Measurements from ENCODE around the gene TGFB1.
"Not testable (repeated sequence)": the region's sequence is repeated elsewhere in the genome, so short reads cannot be mapped to it uniquely, and the experiment has no call there.

Gene TGFB1

DNA sequence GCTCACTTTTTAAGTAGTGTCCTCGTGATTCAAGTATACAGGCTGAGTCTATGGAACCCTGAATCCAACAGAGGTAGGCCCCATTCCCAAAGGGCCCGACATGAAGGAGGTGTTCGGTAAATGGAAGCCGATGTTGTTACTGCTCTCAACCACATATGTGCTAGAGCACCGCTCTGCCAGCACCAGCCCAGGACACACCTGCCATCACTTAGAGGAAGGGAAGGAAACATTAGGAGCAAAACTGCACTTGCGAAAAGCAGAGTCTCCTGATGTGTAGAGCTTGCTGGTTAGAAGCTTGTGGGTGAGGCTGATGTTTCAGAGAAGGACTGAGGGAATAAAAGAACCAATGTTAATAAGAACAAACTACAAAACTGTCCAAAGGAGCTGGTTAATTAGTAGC is 53.2 kb downstream of the TGFB1 start:
- no peak for DNase-seq (ENCODE audit: low spot score)

DNA sequence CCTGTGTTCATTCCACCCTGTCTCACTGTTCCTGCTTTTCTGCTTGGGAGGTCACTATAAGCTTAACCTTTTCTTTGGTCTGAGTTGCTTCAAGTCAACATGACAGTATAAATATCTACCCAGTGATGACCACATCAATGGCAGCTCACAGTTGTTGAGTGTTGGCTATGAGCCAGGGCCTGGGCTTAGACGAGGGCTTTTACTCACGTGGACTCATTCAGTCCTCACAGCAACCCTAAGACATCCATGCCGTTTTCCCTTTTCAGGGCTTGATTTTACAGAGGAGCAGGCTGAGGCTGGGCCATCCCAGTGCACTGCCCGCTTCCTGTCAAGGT is 54.0 kb downstream of the TGFB1 start:
- peak; percentile 74 for DNase-seq (ENCODE audit: low spot score)

DNA sequence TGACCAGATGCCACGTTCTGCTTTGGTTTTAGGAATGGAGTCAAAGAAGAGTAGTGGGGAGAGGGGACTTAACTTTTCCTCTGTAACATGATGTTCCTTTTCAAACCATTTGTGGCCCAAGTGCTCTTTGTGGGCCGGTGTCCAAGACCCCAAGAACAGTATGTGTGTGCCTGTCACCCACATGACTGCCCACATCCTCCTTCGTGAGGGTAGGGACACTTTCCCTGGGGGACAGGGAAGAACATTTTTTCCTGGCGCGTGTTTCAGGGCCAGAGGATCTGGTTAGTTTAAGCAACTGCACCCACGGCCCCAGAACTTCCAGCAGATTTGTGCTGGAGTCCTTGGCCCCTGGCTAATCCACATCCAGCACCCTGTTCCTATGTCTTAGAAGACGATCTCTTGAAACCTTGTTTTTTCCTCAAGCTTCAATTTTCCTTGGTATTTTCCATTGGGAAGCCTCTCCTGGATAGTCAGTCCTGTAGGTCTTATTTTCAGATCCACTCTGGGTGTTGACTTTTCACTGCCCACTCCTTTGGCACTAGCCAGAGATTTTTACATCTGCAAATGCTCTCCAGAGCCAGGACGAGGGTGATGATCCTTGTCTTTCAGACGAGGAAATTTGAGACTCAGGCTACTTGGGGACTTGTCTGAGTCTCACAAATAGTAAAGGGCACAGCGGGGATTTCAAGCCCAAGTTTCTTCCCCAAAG is 54.5 kb downstream of the TGFB1 start:
- DNase-seq (ENCODE audit: low spot score) = no peak

DNA sequence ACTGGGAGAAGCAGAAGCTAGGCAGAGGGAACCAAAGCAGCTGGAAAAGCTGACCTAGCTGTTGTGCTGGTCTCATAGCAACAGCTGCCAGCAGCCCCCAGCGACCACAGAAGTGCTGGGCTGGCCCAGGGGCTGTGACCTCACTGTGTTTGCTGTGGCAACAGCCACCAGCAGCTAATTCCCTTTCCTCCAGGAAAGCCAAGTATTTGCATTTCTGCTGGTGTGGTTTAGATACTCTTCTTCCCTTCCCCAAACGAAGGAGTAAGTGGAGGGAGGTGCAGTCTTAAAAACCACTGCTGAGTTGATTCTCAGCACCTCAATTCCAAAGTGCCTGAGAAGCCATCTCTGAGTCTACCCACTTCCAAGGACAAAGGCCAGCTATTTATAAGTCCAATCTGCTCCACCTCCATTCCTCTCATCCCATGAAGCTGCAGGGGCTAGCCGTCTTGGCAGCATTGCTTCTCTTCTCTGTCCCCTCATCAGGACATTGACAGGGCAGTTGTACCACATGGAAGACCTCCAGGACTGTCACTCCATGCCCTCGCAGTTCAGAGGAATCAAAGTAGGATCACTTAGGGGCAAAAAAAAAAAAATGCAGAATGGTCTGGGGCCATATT is 55.3 kb downstream of the TGFB1 start:
- DNase-seq (ENCODE audit: low spot score) = peak; percentile 84

DNA sequence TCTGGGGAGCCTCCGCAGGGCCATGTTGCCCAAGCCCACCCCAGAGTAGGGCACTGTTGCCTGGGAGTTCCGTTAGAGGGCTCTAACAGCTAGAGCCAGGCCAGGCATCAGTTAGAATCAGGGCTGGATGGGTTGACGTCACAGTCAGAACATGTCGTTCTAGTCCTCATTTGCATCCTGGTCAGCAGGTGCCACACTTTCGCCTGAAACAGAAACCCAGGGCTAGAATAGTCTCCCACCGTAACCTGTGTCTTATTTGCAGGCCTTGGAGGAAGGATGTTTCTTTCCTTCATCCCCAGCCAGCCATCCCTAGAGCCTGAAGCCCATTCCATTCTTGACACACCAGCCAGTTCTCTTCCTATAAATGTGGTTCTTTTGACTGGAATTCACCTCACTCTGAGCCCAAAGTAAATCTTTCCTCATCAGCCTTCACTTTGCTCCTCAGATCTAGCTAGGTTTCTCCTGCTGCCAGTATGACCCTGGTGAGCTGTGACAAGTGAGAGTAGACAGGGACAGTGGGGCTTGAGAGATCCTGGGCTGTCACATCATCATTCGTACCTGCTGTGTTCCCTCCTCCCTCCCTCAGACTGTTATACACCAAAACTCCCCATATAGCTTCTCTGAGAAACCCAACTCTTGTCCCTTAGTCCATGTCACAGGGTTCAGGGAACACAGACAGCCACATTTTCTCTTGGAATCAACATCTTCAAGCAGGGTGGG is 55.9 kb downstream of the TGFB1 start:
- peak; percentile 46 for DNase-seq (ENCODE audit: low spot score)

DNA sequence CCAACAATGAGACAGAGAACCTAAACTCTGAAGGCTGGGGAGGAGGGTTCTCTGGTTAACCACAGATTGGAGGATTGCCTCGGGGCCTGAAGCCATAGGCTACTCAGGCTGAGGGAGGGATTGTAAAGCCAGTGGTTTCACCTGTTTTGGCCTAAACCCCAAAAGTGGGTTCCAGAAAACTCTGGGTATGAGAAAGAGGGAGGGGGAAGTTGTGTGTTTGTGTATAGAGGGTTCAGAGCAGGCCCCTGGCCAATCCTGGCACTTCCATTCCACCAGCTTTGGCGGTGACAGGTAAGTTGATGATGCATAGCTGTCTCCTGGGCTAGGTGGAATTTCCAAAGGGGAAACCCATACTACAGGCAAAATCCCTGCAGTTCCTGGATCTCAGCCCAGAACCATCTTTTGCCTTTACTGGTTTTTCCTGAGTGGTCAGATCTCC is 57.3 kb downstream of the TGFB1 start:
- DNase-seq (ENCODE audit: low spot score) = no peak

DNA sequence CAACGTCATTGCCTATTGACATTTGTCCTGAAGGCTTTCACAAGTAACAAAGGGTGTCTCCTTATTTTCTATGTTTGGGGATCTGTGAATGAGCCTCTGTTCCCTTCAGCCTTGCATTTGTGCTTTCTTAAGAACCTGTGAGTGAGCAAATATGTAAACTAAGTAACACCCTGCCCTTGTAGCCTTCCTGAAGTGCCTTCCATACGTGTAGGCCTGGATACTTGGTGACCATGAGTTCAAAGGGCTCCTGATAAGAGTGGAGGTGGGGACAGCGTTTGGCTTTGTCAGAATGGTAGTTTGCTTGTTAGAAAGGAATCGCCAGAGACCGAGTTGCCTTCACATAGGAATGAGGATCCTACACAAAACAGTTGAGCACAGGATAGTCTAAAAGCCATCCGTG is 58.2 kb downstream of the TGFB1 start:
- DNase-seq (ENCODE audit: low spot score) = no peak

DNA sequence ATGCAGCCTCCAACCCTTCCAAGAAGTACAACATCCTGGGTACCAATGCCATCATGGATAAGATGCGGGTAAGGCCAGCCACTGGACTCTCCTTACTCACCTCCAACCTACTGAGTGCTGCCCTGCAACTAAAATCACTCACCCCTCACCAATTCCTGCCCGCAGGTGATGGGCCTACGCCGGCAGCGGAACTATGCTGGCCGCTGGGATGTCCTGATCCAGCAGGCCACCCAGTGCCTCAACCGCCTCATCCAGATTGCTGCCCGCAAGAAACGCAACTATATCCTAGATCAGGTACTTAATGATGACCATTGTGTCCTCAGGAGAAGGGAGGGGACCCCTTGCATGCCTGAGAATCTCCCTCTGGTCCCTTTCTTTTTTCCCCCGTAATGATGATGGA is 59.3 kb downstream of the TGFB1 start:
- DNase-seq (ENCODE audit: low spot score) = no peak

DNA sequence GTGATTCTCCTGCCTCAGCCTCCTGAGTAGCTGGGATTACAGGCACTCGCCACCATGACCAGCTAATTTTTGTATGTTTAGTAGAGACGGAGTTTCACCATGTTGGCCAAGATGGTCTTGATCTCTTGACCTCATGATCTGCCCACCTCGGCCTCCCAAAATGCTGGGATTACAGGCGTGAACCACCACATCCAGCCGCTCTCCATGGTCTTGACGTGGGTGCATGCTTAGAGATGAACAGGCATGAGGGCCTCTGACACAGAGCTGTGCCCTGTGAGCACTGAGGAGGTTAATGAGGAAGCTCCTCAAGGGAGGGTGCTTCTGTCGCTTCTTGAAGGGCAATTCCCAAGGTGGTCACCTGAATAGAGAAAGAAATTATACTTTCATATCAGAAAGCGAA is 63.9 kb downstream of the TGFB1 start:
- DNase-seq (ENCODE audit: low spot score) = not testable (repeated sequence)

DNA sequence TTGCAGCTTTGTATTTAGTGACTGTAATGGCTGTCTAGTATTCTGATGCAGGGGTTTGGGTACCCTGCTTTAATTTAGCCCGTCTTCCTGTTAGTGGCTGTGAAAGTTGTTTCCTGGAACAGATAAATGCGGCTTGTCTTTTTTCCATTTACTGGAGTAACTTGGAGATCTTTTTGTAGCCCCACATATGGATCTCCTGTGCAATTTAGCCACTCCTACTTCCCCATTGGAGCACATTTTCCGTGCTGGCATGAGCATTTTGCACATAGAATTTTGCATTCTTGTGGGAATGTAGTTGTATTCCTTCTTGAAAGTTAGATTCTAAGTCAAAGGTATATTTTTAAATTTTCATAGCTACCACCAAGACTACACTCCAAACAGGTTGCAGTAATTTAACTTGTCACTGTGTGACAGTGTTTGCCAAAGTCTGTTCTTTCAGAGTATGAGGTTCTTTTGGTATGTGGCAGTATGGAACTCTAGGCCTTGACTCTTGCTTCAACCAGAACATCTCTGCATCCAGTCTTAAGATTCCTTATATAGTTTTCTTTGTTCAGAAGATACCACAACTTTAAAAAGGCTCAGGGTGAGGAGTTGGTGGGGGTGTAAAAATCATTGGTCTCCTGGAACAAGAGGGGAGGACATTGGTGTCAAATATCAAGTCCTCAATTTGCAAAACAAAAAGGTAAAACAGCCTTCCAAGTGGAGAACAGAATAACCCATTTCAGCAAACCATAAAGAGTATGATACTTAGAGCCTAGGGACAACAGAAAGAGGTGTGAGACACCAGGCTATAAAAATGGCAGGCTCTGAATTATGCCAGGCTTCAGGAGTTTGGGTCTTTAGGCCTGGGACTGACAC is 64.8 kb downstream of the TGFB1 start:
- no peak for DNase-seq (ENCODE audit: low spot score)
